ENCODE measurements around the gene ERC2.

DNA sequence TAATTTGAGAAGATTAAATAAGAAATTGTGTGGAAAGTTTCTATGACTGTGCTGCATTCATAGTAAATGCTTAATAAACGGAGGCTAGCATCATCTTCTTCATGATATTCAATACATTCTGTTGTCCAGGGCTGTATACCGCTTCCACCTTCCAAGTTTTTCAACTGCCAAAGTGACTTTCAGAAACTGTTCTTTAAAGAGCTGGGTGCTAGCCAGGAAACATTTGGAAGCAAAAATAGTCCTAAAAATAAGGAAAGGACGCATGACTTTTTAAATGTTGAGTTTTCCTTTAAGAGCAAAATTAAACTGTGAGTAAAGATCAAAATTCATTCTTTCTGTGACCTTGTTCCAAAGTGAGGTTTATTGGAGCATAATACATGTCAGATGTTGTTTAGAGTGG, 9.4 kb upstream of the ERC2 start:
- TF ChIP-seq GATA3 (IDR thresholded peaks at IDR 0.05; ENCODE audit: low read depth, low read length) = no peak
- TF ChIP-seq GATA2 (IDR thresholded peaks at IDR 0.05; ENCODE audit: low read depth, low read length) = no peak

Data from SH-SY5Y (cell line).